Brain microvascular endothelial cell (primary cell): ENCODE data around the gene FAM163B.

ENCODE experiments used
- DNase-seq: peaks from one replicate; pipeline ENCODE4 v3.0.0-alpha.2; 2020
- H3K27ac ChIP-seq: fragments of 250-450 bp; sonication (Bioruptor Pico); 2 replicates; pipeline ENCODE4 v1.5.1; 2020; ENCODE audit warnings: mild to moderate bottlenecking, moderate library complexity
- H3K27me3 ChIP-seq: fragments of 250-450 bp; sonication (Bioruptor Pico); replicated peaks from 2 replicates; pipeline ENCODE4 v1.5.1; 2020; ENCODE audit warnings: mild to moderate bottlenecking
- H3K36me3 ChIP-seq: fragments of 250-450 bp; sonication (Bioruptor Pico); replicated peaks from 2 replicates; pipeline ENCODE4 v1.5.1; 2020; ENCODE audit warnings: mild to moderate bottlenecking
- H3K4me3 ChIP-seq: 2 replicates; pipeline ENCODE4 v1.5.1; 2011; ENCODE audit warnings: low read depth, mild to moderate bottlenecking, control low read depth, low read length, moderate library complexity
- in situ Hi-C: cut with HindIII; loops from 2 replicates; pipeline ENCODE4 v1.10.0; 2017; ENCODE audit warnings: low sequenced_read_pairs, low pct_ligation_motif_present
- TF ChIP-seq, protein P1 (sequence below): IDR thresholded peaks from 2 replicates; pipeline ENCODE4 v1.5.1; 2011; ENCODE audit warnings: low read depth, mild to moderate bottlenecking, moderate library complexity, low read length, control low read depth, inconsistent platforms; ENCODE audit errors: missing control alignments

FAM163B gene

GRCh38 chr9:133654736-133655657 lies 45.8 kb upstream of the FAM163B start:
- Histone ChIP-seq H3K27ac (no peak overlapping the region), H3K36me3 (no peaks in the 10 kb centered on the region), H3K4me3 (no peak overlapping the region), H3K27me3 (no peaks in the 10 kb centered on the region)
- no peak for DNase-seq
- in situ Hi-C loops: no loop called here
- TF ChIP-seq, protein P1, sequence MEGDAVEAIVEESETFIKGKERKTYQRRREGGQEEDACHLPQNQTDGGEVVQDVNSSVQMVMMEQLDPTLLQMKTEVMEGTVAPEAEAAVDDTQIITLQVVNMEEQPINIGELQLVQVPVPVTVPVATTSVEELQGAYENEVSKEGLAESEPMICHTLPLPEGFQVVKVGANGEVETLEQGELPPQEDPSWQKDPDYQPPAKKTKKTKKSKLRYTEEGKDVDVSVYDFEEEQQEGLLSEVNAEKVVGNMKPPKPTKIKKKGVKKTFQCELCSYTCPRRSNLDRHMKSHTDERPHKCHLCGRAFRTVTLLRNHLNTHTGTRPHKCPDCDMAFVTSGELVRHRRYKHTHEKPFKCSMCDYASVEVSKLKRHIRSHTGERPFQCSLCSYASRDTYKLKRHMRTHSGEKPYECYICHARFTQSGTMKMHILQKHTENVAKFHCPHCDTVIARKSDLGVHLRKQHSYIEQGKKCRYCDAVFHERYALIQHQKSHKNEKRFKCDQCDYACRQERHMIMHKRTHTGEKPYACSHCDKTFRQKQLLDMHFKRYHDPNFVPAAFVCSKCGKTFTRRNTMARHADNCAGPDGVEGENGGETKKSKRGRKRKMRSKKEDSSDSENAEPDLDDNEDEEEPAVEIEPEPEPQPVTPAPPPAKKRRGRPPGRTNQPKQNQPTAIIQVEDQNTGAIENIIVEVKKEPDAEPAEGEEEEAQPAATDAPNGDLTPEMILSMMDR: no peak

DNA sequence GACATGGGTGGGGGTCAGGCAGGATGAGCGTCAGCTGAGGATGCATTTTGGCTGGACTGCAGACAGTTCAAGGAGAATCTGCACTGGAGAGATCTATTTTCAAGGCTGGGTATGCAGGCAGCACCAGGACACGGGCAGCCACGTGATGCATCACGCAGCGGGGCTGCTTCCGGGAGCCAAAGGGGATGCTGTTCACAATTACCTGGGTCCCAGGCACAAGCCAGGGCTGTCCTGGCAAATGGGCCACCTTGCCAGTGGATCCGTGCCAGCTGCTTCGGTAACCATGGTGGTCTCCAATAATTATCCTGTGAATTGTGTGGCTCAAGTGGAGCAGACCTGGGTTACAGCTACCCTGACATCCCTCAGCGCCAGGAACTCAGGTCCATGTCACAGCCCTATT lies 44.4 kb upstream of the FAM163B start:
- no peak overlapping the region for H3K27ac ChIP-seq
- no peaks in the 10 kb centered on the region for H3K36me3 ChIP-seq
- no peaks in the 10 kb centered on the region for H3K27me3 ChIP-seq
- TF ChIP-seq, protein P1: no peak
- H3K4me3 ChIP-seq: no peak overlapping the region
- DNase-seq: no peak
- in situ Hi-C loops: no loop called here

- TF ChIP-seq, protein P1: no peak
- no peaks in the 10 kb centered on the region for H3K27me3 ChIP-seq
- in situ Hi-C loops: no loop called here
These were observed 40.8 kb upstream of the FAM163B start for GRCh38 chr9:133650026-133650425.

GRCh38 chr9:133649194-133649593 lies 40.0 kb upstream of the FAM163B start:
- no peak overlapping the region for H3K27ac ChIP-seq

More at GRCh38 chr9:133650026-133650425, 40.8 kb upstream of the FAM163B start:
- no peak overlapping the region for H3K27ac ChIP-seq
- no peaks in the 10 kb centered on the region for H3K36me3 ChIP-seq
- no peak for DNase-seq
- H3K4me3 ChIP-seq: no peak overlapping the region

DNA sequence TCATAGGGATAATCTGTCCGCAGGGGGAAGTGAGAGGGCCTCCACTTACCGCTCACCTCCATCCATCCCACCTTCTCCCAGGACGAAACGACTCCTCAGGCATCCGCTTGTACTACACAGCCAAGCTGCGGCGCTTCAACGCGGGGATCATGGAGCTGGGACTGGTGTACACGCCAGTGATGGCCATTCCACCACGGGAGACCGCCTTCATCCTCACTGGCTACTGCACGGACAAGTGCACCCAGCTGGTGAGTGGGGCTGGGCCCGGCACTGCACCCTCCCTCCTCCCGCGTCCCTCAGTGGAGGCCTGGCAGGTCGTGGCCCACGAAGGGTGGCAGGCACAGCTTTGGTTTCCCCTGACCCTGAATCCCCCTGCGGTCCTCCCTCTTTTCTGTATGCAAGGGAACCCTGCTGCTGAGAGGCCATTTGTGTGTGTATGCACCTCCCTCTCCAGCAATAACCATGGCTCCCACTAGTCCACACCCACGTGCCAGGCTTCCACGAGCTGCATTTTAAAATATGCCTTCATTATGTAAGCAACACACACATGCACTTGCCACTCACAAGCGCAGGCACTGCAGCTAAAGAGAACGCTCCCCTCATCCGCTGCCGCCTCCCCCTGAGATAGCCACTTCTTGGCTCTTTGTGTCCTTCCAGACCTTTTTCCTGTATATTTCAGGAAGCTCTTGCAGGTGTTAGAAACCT lies 38.7 kb upstream of the FAM163B start:
- H3K36me3 ChIP-seq: no peaks in the 10 kb centered on the region
- no peaks in the 10 kb centered on the region for H3K27me3 ChIP-seq
- in situ Hi-C loops: no loop called here
- DNase-seq: no peak
- TF ChIP-seq, protein P1: no peak
- no peak overlapping the region for H3K4me3 ChIP-seq
- no peak overlapping the region for H3K27ac ChIP-seq

More at GRCh38 chr9:133649194-133649593, 40.0 kb upstream of the FAM163B start:
- Histone ChIP-seq H3K4me3 (no peak overlapping the region), H3K27me3 (no peaks in the 10 kb centered on the region), H3K36me3 (no peaks in the 10 kb centered on the region)
- DNase-seq: no peak
- TF ChIP-seq, protein P1: no peak
- in situ Hi-C loops: no loop called here
